HEK293T (cell line): ENCODE measurements around the gene HMGA1.

Experiments
- BHLHE40 ChIP-seq: fragments of 450-650 bp; IDR thresholded peaks from 2 replicates; pipeline ENCODE4 v1.6.1; 2016; ENCODE audit warnings: mild to moderate bottlenecking, moderate library complexity, borderline replicate concordance
- ELF4 ChIP-seq: fragments of 450-650 bp; IDR thresholded peaks from 2 replicates; pipeline ENCODE4 v1.6.1; 2017; ENCODE audit warnings: antibody characterized with exemption
- FOXK2 ChIP-seq: fragments of 450-650 bp; IDR thresholded peaks from 2 replicates; pipeline ENCODE4 v1.6.1; 2016; ENCODE audit warnings: mild to moderate bottlenecking
- LEF1 ChIP-seq: fragments of 450-650 bp; IDR thresholded peaks from 2 replicates; pipeline ENCODE4 v1.6.1; 2017; ENCODE audit warnings: mild to moderate bottlenecking, borderline replicate concordance
- SP1 ChIP-seq: fragments of 450-650 bp; IDR thresholded peaks from 2 replicates; pipeline ENCODE4 v1.6.1; 2017

DNA sequence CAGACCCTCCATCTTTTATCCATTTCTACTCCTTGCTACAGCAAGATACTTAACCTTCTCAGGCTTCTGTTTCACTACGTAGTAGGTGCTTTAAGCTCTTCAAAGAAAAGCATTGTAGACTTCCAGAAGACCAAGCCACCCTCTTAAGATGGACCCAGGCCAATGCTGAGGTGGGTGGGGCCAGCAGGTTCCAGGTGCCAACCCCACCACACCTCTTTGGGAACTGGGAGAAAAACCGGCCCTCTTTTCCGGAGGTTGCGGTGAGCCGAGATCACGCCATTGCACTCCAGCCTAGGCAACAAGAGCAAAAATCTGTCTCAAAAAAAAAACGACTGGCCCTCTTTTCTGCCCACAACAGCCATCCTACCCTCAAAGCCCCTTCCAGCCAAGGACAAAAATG, 10.6 kb upstream of the HMGA1 start:
- TF ChIP-seq SP1, result no peak
- no peak for TF ChIP-seq ELF4
- no peak for TF ChIP-seq BHLHE40
- no peak for TF ChIP-seq FOXK2
- TF ChIP-seq LEF1, result no peak
